ENCODE measurements around the gene CD44.

The CD44 gene

DNA sequence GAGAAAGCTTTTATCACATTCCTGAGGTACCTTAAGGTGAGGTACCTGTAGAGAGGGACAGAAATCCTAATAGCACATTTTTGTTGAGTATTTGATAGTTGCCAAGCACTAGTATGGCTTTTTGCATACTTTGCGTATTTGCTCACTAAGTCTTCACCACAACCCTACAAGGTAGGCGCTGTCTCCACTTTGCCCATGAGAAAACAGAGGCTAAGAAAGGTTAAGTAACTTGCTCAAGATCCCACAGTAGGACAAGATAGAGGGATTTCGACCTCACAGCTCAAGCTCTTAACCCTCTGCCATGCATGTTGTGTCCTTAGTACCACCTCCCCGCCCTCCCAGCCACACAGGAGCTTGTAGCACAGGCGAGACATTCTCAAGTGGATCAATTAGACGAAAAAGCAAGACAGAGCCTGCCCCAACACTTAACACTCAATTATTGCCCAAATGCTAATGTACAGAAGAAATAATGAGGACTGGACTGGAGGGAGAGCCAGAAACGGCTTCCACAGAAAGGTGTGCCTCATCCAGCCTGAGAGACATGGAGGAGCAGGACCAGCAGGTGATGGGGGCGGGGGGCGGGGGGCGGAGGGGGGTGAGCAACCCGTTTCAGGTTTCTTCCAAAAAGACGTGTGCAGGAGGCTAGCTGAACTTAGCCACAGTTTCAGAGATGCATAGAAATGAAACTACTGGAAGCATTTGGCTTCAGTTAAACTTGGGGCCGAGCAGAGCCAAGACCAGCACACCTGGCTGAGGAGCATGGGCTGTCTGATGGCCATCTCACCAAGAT lies 26.7 kb upstream of the CD44 start:
- DNase-seq (ENCODE audit: low read depth): no peak

DNA sequence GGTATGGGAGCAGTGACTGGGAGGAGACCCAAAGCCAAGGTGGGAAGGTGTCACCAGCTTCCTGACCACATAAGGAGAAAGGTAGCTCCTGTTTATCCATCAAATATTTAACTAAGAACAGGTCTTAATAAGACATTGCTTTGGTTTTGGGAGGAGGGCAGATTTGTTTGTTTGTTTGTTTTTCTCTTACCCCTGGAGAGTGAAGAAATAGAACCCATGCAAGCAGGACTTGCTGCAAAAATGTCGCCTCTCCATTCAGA lies 26.2 kb upstream of the CD44 start:
- no peak for DNase-seq (ENCODE audit: low read depth)

DNA sequence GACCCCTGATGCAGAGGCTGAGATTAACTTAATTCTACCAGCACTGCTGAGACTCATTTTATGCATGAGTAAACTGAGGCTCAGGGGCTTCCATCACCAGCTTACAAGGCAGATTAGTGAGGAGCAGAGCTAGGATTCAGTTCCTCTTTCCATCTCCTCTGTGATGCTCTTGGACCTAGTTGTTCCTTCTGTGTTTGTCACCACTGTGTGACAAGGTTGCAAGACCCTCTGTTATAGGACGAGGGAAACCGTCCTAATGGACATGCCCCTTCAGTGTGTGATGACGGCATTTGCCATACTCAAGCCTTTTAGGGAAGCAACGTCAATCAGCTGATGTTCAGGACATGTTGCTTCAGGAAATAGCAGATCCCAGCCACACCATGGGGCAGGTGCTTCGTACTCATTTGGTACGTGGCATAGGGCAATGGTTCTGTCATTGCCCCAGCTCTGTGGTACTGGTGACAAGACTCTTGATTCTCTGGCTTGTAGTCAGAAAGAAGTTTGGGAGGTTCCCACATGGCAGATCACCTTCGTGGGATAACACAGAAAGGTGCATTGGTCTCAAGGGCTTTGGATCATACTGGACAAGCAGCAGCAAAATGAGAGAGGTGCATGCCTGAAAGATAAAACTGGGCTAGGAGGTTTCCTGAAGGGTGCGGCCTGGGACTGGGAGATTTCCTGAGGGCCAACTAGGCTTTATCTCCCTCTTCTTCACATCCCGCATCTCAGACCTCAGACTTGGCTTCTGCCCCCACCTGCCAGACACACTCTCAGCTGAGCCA lies 23.9 kb upstream of the CD44 start:
- no peak for DNase-seq (ENCODE audit: low read depth)

DNA sequence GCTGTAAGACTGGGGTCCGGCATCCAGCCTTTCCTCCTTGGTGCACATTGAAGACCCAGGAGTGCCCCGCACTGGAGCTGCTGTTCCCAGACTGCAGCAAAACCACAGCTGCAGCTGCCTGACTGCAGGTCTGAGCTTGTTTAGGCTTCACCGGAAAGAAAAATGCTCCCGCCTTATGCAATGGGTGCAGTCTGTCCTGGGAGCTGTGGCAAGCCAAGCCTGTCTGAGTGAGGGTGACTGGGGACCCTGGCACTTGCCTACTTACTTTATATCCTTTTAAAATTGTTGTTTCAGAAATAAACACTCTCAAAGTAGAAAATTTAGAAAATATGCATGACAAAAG lies 23.3 kb upstream of the CD44 start:
- no peak for DNase-seq (ENCODE audit: low read depth)

DNA sequence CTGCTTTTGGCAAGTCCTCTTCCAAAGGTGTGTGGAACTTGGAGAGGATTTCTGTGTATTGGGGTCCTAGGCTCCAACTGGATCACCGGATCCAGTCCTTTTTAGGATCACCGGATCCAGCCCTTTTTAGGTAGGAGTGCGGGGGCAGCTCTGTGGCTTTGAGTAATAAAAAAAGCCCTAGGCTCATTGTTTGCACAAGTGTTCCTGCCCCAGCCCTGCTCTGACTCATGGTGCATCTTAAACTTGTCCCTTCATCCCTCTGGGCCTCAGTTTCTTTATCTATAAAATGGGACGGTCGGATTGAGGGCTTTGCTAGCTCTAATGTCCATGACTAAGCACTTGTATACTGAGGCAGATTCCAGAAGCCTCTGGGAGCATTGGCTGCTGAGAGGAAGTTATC lies 22.7 kb upstream of the CD44 start:
- no peak for DNase-seq (ENCODE audit: low read depth)

DNA sequence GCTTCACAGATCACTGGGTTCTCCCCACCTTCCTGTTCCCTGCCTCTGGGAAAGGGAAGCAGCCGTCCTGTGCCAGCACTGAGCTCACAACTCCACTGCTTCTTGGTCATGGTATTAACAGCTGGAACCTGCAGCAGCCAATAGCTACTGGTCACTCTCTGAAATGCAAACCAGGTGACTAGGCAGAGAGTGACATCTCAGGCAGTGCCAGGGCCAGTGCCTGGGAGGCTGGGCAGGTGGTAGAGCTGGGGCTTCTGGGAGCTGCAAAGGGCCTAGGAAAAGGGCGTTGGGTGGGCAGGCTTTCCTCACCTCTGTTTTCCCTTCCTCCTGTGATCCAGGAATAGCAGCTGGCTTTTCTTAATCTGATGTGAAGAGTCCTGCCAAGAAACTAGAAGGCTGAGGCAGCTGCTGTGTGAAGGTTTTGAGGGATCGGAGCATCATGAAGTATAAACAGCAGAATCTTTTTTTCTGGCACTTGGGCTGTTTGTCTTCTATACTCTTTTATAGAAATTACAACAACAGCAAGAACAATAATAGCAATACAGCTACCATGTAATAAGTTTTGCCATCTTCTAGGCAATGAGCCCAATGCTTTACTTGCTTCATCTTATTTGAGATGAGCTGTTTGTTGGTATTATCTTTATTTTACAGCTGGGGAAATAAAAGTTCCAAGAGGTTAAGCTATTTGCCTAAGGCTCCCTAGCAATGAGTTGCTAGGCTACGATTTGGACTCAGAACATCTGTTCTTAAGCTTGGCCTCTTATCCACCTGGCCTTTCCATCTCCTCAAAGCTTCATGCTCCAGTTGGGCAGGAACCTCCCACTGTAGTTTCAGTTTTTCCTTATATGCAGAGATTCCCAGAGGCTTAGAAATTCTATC lies 22.0 kb upstream of the CD44 start:
- DNase-seq (ENCODE audit: low read depth): no peak

DNA sequence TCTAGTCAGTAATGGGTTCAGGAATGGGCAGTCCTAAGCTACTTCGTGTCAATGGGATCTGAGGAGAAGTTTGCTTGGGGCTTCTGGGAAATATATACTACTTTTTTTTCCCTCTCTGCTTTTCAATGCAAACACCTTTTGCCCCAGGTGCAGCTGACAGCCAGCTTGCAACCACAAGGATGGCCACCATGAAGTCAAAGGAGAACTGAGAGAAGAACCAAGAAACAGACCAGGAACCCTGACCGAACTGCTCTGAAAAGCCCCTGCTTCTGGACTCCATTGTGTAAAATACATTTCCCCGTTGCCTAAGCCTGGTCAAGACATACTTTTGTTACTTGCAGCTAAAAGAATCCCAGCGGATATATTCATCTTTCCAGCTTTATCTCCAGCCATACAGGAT lies 20.1 kb upstream of the CD44 start:
- no peak for DNase-seq (ENCODE audit: low read depth)

DNA sequence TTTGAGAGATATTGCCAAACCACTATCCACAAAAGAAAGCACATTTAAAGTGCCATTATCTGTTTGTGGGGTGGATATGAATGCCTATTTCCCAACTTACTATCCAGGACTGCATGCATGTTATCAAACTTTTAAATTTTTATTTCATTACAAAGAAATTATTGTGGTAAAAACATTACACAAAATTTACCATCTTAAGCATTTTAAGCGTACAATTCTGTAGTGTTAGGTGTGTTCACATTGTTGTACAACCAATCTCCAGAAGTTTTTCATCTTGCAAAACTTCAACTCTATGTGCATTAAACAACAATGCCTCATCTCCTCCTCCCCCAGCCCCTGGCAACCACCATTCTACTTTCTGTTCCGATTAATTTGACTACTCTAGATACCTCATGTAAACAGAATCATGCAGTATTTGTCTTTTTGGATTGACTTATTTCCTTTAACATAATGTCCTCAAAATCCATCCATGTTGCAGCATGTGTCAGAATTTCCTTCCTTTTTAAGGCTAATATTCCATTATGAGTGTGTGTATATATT lies 17.6 kb upstream of the CD44 start:
- DNase-seq (ENCODE audit: low read depth): no peak

DNA sequence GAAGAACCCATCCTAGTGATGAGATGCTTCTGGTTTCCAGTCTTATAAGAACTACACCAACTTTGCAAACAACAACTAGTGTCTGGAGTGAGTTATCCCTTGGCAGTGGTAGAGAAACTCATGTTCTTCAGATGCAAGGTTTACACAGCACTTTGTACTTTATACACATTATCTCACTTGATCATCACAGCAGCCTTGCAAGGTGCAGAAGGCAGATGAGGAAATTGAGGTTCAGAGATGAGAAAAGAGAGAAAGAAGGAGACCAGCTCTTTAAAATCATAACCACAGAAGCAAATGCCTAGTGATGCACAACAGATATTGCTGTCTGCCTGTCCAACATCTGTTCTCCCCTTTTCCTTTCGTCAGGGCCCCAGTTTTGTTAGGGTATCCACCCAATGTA lies 16.7 kb upstream of the CD44 start:
- no peak for DNase-seq (ENCODE audit: low read depth)

DNA sequence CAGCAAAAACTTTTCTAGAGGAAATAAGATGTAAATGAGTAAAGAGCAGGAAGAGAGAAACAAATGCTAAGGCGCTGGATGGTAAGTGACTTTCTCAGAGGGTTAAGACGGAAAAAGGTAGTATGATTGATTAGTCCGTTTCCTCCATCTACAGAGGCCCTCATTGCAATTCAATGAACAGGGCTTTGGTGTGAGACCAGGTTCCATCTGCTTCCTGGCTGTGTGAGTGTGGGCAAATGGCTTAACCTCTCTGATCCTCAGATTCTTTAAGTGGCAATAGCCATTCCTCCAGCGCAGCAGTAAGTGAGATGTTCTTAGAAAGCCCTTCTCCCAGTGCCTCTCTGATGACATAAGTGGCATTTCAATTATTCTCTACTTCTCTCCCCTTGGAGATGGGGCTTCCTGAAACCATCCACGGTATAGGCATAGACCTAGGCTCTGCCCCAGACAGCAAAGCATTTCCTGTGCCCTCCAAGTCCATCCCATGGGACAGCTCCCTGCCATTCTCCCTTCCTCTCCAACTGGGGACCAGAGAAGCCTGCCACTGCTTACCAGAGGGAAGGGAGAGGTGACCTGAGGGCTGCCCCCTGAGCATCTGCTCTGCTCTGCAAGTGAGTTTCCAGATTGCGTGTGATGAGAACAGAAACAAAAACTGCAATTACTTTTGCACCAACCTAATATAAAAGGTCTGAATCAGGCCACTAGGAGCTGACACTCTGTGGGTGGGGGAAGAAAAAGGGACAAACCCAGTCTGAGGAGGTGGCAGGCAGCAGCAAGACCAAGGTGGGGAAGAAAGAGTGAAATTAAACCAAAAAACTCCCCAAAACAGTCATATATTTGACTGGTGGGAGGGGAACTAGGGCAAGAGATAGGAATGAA lies 12.7 kb upstream of the CD44 start:
- no peak for DNase-seq (ENCODE audit: low read depth)

DNA sequence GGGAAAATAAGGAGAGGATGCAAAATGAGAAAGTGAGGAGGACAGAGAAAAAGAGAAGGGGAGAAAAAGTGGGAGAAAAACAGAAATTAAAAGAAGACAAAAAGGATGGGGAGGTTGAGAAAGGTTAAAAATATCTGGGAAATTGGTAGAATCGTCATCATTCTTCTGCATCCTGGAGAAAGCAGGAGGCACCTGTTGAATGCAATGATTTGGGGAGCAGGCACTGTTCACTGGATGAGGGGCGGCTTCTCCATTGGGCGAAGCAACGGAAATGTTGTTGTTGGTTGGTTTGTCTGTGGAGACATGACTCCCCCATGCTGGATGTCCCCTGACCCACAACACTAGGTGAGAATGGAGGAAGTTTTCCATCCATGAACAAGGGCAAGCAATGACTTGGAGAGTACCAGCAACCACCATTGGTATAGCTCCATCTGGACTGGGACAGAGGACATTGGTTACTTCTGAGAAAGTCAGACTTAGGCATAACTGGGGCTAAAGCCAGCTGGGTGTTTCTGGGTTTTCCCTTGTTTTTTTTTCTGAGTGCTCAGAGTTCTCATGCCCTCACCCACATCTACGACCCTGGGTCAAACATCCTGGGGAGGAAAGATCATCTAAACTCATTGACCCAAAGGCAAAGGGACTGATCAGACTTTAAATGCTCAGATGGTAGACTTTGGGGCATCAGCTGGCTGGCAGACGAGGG lies 11.9 kb upstream of the CD44 start:
- no peak for DNase-seq (ENCODE audit: low read depth)

DNA sequence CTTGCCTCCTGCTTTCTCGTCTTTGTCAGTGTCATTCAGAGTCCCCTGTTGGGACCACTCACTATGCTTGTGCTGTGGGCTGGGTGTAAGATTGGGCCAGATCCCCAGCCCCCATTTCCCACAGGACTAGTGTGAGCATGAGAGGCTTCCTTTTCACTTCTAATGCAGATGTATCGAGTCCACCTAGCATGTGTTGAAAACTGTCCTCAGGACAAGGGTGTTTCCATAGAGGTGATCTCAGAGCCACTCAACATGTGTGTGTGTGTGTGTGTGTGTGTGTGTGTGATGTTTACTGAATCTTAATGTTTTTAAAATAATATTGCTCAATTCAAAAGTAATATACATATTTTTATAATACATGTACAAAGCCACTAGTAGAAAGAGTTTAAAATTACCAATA lies 11.4 kb upstream of the CD44 start:
- no peak for DNase-seq (ENCODE audit: low read depth)

DNA sequence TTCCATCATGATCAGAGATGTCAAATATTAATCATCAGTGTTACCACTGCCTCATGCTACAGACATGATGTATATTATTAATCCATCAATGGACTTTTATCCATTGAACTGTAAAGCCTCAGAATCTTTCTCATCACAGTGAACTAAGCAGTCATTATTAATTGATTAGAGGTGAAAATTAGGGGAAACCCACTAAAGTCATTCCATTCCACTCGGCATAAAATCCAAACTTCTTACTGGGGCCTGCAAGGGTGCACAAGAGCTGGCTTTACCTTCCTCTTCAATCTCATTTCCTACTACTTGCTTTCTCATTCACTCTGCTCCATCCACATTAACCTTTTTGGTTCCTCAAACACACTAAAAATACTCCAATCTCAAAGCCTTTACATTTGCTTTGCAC lies 7.9 kb upstream of the CD44 start:
- no peak for DNase-seq (ENCODE audit: low read depth)

DNA sequence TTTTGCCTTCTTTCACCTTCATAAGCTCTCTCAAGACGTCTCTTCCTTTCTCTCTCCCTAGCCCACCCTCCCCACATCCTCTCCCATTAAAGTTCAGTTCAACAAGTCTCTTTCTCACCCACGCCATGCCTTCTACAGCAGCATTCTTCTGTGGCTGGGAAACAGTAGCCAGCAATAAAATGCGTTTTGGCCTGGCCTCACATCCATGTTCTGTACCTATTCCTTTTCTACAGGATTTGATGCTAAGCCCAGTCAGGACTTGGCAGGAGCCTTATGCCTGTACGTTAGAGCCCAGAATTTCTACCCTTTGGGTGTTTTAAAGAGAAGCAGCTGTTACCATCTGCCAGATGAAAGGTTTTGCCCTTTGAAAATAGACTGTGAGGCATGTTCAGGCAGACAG lies 7.1 kb upstream of the CD44 start:
- no peak for DNase-seq (ENCODE audit: low read depth)

DNA sequence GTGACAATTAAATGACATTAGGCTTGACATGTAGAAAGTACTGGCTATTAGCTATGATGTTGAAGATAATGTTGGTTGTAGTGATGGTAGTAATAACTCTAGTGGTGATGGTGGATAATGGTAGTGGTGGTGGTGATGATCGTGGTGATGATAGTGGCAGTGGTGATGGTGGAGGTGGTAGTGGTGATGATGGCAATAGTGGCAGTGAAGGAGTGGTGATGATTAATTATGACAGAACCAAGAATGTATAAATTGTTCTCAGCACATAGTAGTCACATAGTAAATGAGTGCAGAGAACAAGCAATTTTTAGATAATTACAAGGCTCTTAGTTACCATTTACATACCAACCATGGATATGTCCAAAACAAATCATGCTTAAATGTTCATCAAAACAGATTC lies 5.3 kb upstream of the CD44 start:
- DNase-seq (ENCODE audit: low read depth): no peak

DNA sequence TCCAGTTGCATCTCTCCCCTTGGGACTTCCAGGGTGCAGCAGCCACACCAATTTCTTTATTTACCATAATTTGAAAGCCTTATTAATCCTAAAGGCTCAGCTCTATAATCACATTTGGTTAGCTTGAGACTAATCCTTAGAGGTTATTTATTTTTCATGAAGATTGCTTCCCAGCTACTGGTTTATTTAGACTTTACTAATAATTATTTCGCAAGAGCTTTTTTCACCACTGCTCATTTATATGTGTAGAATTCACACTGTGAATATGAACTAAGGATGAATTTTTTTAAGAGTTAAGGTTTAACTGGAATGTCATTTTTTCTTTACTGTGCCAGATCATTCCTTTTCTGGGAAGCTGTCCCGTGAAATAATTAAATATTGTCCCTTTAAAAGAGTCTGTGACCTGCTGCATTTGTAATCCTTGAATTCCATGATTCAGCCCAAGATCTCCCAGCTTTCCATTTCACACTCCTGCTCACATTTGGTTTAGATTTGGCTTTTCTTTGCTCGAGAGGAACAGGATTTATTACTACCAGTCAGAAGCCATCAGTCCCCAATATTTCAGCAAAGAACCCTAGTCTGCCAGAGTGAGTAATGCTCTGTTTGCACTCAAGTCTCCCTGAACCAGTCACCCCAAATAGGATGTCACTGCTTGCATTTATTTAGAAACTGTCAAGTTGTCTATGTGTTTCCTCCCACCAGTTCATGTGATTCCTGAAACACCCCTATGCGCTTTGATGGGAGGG lies 4.4 kb upstream of the CD44 start:
- DNase-seq (ENCODE audit: low read depth): no peak

DNA sequence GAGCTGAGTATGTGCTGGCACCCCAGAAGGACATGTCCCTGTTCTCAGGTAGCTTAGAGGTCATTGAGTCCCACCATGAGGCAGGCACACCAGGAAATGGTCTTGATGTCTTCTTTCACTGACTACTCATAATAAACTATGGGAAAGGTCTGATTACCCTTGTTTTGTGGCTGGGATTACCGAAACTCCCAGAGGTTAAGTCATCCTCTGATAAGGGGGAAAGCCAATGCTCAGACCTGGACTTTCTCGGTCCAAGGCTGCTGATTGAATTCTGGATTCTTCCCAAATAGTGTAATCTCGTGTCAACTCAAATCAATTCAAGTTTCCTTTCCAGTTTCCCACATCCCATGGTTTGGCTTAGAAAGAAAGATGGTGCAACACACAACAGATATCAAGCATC lies 3.7 kb upstream of the CD44 start:
- DNase-seq (ENCODE audit: low read depth): no peak

DNA sequence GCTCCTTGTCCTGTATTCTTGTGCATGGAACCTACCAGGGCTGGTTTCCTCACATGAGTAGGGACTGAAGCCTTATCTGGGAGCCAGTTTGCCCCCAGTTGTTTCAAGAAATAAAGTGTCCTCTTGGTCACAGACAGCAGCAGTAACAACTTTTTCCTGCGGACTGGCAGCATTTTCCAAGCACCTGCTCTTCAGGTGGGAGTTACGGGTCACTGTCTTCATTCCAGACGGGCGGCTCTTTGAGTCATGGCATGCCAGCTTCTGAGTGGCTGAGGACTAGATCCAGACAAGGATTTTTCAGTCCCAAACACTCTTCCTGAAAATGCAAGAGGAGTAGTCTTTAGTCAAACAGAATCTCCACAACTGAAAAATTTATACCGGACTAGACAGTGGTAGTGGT lies 2.7 kb upstream of the CD44 start:
- DNase-seq (ENCODE audit: low read depth): no peak

DNA sequence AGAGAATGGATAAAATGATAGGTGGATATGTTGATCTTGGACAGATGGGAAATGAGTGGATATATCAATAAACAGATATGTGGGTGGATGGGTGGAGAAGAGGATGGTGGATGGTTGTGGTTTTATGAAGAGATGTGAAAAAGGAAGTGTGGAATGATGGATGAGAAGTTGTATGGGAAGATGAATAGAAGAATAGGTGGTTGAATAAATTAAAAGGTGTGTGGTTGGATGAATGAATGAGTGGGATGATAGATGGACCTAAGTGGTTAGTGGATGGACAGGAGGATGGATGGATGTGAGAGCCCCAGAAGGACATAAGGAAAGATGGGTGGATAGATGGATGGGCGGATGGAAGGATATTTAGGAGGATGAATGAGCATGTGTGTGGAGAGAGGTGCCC lies 913 bp upstream of the CD44 start:
- no peak for DNase-seq (ENCODE audit: low read depth)

DNA sequence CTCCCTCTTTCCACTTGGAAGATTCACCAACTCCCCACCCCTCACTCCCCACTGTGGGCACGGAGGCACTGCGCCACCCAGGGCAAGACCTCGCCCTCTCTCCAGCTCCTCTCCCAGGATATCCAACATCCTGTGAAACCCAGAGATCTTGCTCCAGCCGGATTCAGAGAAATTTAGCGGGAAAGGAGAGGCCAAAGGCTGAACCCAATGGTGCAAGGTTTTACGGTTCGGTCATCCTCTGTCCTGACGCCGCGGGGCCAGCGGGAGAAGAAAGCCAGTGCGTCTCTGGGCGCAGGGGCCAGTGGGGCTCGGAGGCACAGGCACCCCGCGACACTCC lies 397 bp upstream of the CD44 start:
- no peak for DNase-seq (ENCODE audit: low read depth)
